Chondrocyte (in vitro differentiated cells): ENCODE data around the gene CREB3L1. TPM values are rescaled to one million over a fixed set of nuclear protein-coding genes. Genes with fewer than 3 reads are reported as not detected.

Source experiments
- DNase-seq: peaks from one replicate; pipeline ENCODE4 v3.0.0; 2021; ENCODE audit warnings: mixed read lengths, low spot score
- H3K27ac Mint-ChIP-seq: one replicate; pipeline ENCODE4 v1.8.0; 2021; ENCODE audit warnings: mild to moderate bottlenecking, moderate library complexity, mixed read lengths; ENCODE audit not compliant: unreplicated experiment
- H3K27me3 Mint-ChIP-seq: 2 replicates; pipeline ENCODE4 v1.8.0; 2021; ENCODE audit warnings: low read depth, mixed read lengths
- H3K36me3 Mint-ChIP-seq: 2 replicates; pipeline ENCODE4 v1.8.0; 2021; ENCODE audit warnings: low read depth, mixed read lengths
- H3K4me1 Mint-ChIP-seq: 2 replicates; pipeline ENCODE4 v1.8.0; 2021; ENCODE audit warnings: low read depth, mild to moderate bottlenecking, mixed read lengths
- H3K4me3 Mint-ChIP-seq: one replicate; pipeline ENCODE4 v1.8.0; 2021; ENCODE audit warnings: mild to moderate bottlenecking, moderate library complexity, mixed read lengths; ENCODE audit not compliant: unreplicated experiment
- H3K9me3 Mint-ChIP-seq: 2 replicates; pipeline ENCODE4 v1.8.0; 2021; ENCODE audit warnings: low read depth, mixed read lengths
- CTCF ChIP-seq: fragments of 200-600 bp; sonication (generic); IDR thresholded peaks from 2 replicates; pipeline ENCODE4 v1.5.0; 2021; ENCODE audit warnings: antibody characterized with exemption, mild to moderate bottlenecking, moderate library complexity
- total RNA-seq: library from RNA; stranded (reverse); gene quantifications from 3 replicates; pipeline ENCODE4 v1.2.1, GENCODE V29; 2021

The CREB3L1 gene
- total RNA-seq, 1 donor from 2014 or later, result 192 TPM

GRCh38 chr11:46271875-46272815 is 5.3 kb upstream of the CREB3L1 start:
- DNase-seq, result no peak
- Mint-ChIP-seq H3K36me3 (no peaks in the 10 kb centered on the region), H3K27ac (peak overlapping the region; percentile 91), H3K9me3 (no peaks in the 10 kb centered on the region), H3K4me3 (no peak overlapping the region), H3K4me1 (peaks cover 41% of the 10 kb centered on the region), H3K27me3 (no peaks in the 10 kb centered on the region)
- TF ChIP-seq CTCF, result no peak

- H3K27me3 Mint-ChIP-seq, result no peaks in the 10 kb centered on the region
Measured at GRCh38 chr11:46272816-46273427, 4.5 kb upstream of the CREB3L1 start.

GRCh38 chr11:46273511-46274205 is 3.8 kb upstream of the CREB3L1 start:
- no peak for DNase-seq

More at GRCh38 chr11:46272816-46273427, 4.5 kb upstream of the CREB3L1 start:
- Mint-ChIP-seq H3K4me1 (peaks cover 43% of the 10 kb centered on the region), H3K27ac (peak overlapping the region; percentile 91), H3K36me3 (no peaks in the 10 kb centered on the region), H3K9me3 (no peaks in the 10 kb centered on the region), H3K4me3 (no peak overlapping the region)
- no peak for DNase-seq
- TF ChIP-seq CTCF, result no peak

GRCh38 chr11:46275964-46276641 is 1.4 kb upstream of the CREB3L1 start:
- Mint-ChIP-seq H3K4me1 (peaks cover 63% of the 10 kb centered on the region), H3K4me3 (no peak overlapping the region), H3K27ac (no peak overlapping the region), H3K27me3 (no peaks in the 10 kb centered on the region), H3K9me3 (no peaks in the 10 kb centered on the region), H3K36me3 (peaks cover 8% of the 10 kb centered on the region)
- DNase-seq, result no peak
- TF ChIP-seq CTCF, result no peak

More at GRCh38 chr11:46273511-46274205, 3.8 kb upstream of the CREB3L1 start:
- TF ChIP-seq CTCF, result no peak
- H3K4me1 Mint-ChIP-seq, result peaks cover 43% of the 10 kb centered on the region
- peak overlapping the region; percentile 91 for H3K27ac Mint-ChIP-seq
- no peak overlapping the region for H3K4me3 Mint-ChIP-seq
- H3K27me3 Mint-ChIP-seq, result no peaks in the 10 kb centered on the region
- no peaks in the 10 kb centered on the region for H3K36me3 Mint-ChIP-seq
- H3K9me3 Mint-ChIP-seq, result no peaks in the 10 kb centered on the region

GRCh38 chr11:46277313-46277621 is 195 bp upstream of the CREB3L1 start:
- H3K4me1 Mint-ChIP-seq, result peaks cover 67% of the 10 kb centered on the region
- no peak for DNase-seq
- no peak for TF ChIP-seq CTCF

More at GRCh38 chr11:46277313-46277621, 195 bp upstream of the CREB3L1 start:
- Mint-ChIP-seq H3K9me3 (no peaks in the 10 kb centered on the region), H3K27ac (peak overlapping the region; percentile 37), H3K36me3 (peaks cover 8% of the 10 kb centered on the region), H3K27me3 (no peaks in the 10 kb centered on the region), H3K4me3 (peak overlapping the region; percentile 75)
